ENCODE data around the gene DNER.

DNER gene

GRCh38 chr2:229564300-229564907 lies 150.0 kb downstream of the DNER start:
- DNase-seq (ENCODE audit: low read depth), result no peak
- TF ChIP-seq CTCF (IDR thresholded peaks at IDR 0.05; ENCODE audit: low read depth, low read length, missing control alignments), result no peak
- in situ Hi-C loops (cut with HindIII; ENCODE audit: low sequenced_read_pairs), result no loop called here
- no peak overlapping the region for H3K4me3 ChIP-seq (ENCODE audit: low read depth, low read length)

GRCh38 chr2:229563388-229563787 lies 151.0 kb downstream of the DNER start:
- no peak for TF ChIP-seq CTCF (IDR thresholded peaks at IDR 0.05; ENCODE audit: low read depth, low read length, missing control alignments)
- in situ Hi-C loops (cut with HindIII; ENCODE audit: low sequenced_read_pairs), result no loop called here
- no peak overlapping the region for H3K4me3 ChIP-seq (ENCODE audit: low read depth, low read length)
- no peak for DNase-seq (ENCODE audit: low read depth)

GRCh38 chr2:229562472-229563127 lies 151.8 kb downstream of the DNER start:
- in situ Hi-C loops (cut with HindIII; ENCODE audit: low sequenced_read_pairs), result no loop called here
- no peak overlapping the region for H3K4me3 ChIP-seq (ENCODE audit: low read depth, low read length)
- no peak for TF ChIP-seq CTCF (IDR thresholded peaks at IDR 0.05; ENCODE audit: low read depth, low read length, missing control alignments)
- no peak for DNase-seq (ENCODE audit: low read depth)

GRCh38 chr2:229559986-229560385 lies 154.4 kb downstream of the DNER start:
- no peak overlapping the region for H3K4me3 ChIP-seq (ENCODE audit: low read depth, low read length)
- in situ Hi-C loops (cut with HindIII; ENCODE audit: low sequenced_read_pairs), result no loop called here
- DNase-seq (ENCODE audit: low read depth), result no peak
- TF ChIP-seq CTCF (IDR thresholded peaks at IDR 0.05; ENCODE audit: low read depth, low read length, missing control alignments), result no peak

- TF ChIP-seq CTCF (IDR thresholded peaks at IDR 0.05; ENCODE audit: low read depth, low read length, missing control alignments), result no peak
- DNase-seq (ENCODE audit: low read depth), result peak; percentile 40
- no peak overlapping the region for H3K4me3 ChIP-seq (ENCODE audit: low read depth, low read length)
- in situ Hi-C loops (cut with HindIII; ENCODE audit: low sequenced_read_pairs), result no loop called here
Measured at GRCh38 chr2:229553091-229553490, 161.3 kb downstream of the DNER start.

- DNase-seq (ENCODE audit: low read depth), result no peak
- H3K4me3 ChIP-seq (ENCODE audit: low read depth, low read length), result no peak overlapping the region
- no peak for TF ChIP-seq CTCF (IDR thresholded peaks at IDR 0.05; ENCODE audit: low read depth, low read length, missing control alignments)
- in situ Hi-C loops (cut with HindIII; ENCODE audit: low sequenced_read_pairs), result no loop called here
Measured at GRCh38 chr2:229543176-229543873, 171.0 kb downstream of the DNER start.

Data from astrocyte of the cerebellum (primary cell).